HCT116 (cell line): ENCODE results near the gene ARMC2. TPM values are rescaled to one million over a fixed set of nuclear protein-coding genes. Genes with fewer than 3 reads are reported as not detected.

ENCODE experiments used
- ATAC-seq: fragments of 200-7000 bp; cut with Tn5 transposase; 2 replicates; pipeline ENCODE4 v1.9.1; 2020; ENCODE audit warnings: mild to moderate bottlenecking, moderate library complexity
- BruUV-seq: library from RNA; stranded (reverse); fragments of 400-500 nt; replicated peaks from 2 replicates; lab custom pipeline; 2021; lab: Mats Ljungman, UMichigan
- CTCF ChIA-PET: fragments of 300-600 bp; sonication (Branson Sonifier 250); formaldehyde crosslinking; loops from one replicate; lab custom pipeline; 2021; ENCODE audit warnings: antibody characterized with exemption; lab: Charles Lee
- POLR2A ChIA-PET: fragments of 300-600, 350-600 bp; sonication (Branson Sonifier 250); formaldehyde crosslinking; loops from one replicate; lab custom pipeline; 2021; ENCODE audit warnings: antibody characterized with exemption; lab: Charles Lee
- RAD21 ChIA-PET, 2 experiments: fragments of 300-600 bp; sonication (Branson Sonifier 250); formaldehyde crosslinking; loops; one replicate each; lab custom pipeline; 2023; ENCODE audit warnings: low total read pairs in 2 of 2; ENCODE audit not compliant: uncharacterized antibody in 2 of 2, unreplicated experiment in 2 of 2, low non-redundant PET in 1 of 2; lab: Charles Lee
- DNase-seq: peaks from one replicate; pipeline ENCODE4 v3.0.0-alpha.2; 2010; ENCODE audit warnings: low read depth, low spot score
- H2AFZ ChIP-seq: fragments of 200-600 bp; shearing (Covaris generic), sonication (generic); 2 replicates; pipeline ENCODE4 v1.6.1; 2017; ENCODE audit warnings: low read depth, mixed run types, mixed read lengths, antibody characterized with exemption, low read length; ENCODE audit not compliant: poor library complexity, severe bottlenecking
- H3K27ac ChIP-seq: 2 replicates; pipeline ENCODE4 v1.5.1; 2012; ENCODE audit warnings: low read depth, low read length
- H3K27me3 ChIP-seq: fragments of 200-600 bp; sonication (generic); 2 replicates; pipeline ENCODE4 v1.6.1; 2016; ENCODE audit warnings: mixed run types, low read length, mixed read lengths; ENCODE audit not compliant: insufficient read depth
- H3K36me3 ChIP-seq, 2 experiments: fragments of 200-500 bp in 1 of 2; fragments of 200-600 bp in 1 of 2; sonication (Bioruptor generic) in 1 of 2; sonication (generic) in 1 of 2; 2 replicates each; pipeline versions ENCODE4 v1.5.1 to v1.6.1; 2014 to 2016; ENCODE audit warnings: low read length in 2 of 2, inconsistent platforms in 1 of 2, mixed read lengths in 1 of 2, mixed run types in 1 of 2; ENCODE audit not compliant: insufficient read depth in 2 of 2, control insufficient read depth in 1 of 2
- H3K4me1 ChIP-seq, 2 experiments: fragments of 200-600 bp in 1 of 2; sonication (generic) in 1 of 2; 2 replicates each; pipeline versions ENCODE4 v1.5.1 to v1.6.1; 2012 to 2017; ENCODE audit warnings: low read length in 2 of 2, inconsistent platforms in 1 of 2, mild to moderate bottlenecking in 1 of 2, mixed read lengths in 1 of 2, mixed run types in 1 of 2, moderate library complexity in 1 of 2; ENCODE audit not compliant: insufficient read depth in 2 of 2, control insufficient read depth in 1 of 2
- H3K4me2 ChIP-seq: fragments of 200-600 bp; sonication (generic); 2 replicates; pipeline ENCODE4 v1.6.1; 2017; ENCODE audit warnings: mixed run types, low read length, mixed read lengths
- H3K4me3 ChIP-seq, 2 experiments: fragments of 200-600 bp in 1 of 2; sonication (generic) in 1 of 2; replicated peaks in 1 of 2; 2 replicates each; pipeline ENCODE4 v1.5.1; 2011 to 2016; ENCODE audit warnings: low read length in 2 of 2, control low read depth in 1 of 2, low read depth in 1 of 2, mild to moderate bottlenecking in 1 of 2, mixed read lengths in 1 of 2, mixed run types in 1 of 2
- H3K79me2 ChIP-seq: fragments of 200-600 bp; sonication (generic); 2 replicates; pipeline ENCODE4 v1.6.1; 2017; ENCODE audit warnings: mild to moderate bottlenecking, mixed run types, low read length, moderate library complexity, mixed read lengths; ENCODE audit not compliant: insufficient read depth
- H3K9ac ChIP-seq: fragments of 200-600 bp; sonication (generic); 2 replicates; pipeline ENCODE4 v1.6.1; 2016; ENCODE audit warnings: low read length, mixed read lengths
- H3K9me2 ChIP-seq: fragments of 200-600 bp; sonication (generic), shearing (Covaris generic); 2 replicates; pipeline ENCODE4 v1.6.1; 2017; ENCODE audit warnings: mixed run types, mild to moderate bottlenecking, moderate library complexity; ENCODE audit not compliant: insufficient read depth
- H3K9me3 ChIP-seq, 2 experiments: fragments of 200-500 bp in 1 of 2; fragments of 200-600 bp in 1 of 2; sonication (Bioruptor generic) in 1 of 2; sonication (generic) in 1 of 2; 2 replicates each; pipeline ENCODE4 v1.6.1; 2014 to 2017; ENCODE audit warnings: low read length in 2 of 2, mixed read lengths in 2 of 2, inconsistent platforms in 1 of 2, low read depth in 1 of 2, mild to moderate bottlenecking in 1 of 2, mixed run types in 1 of 2, moderate library complexity in 1 of 2; ENCODE audit not compliant: control insufficient read depth in 1 of 2, insufficient read depth in 1 of 2
- H4K20me1 ChIP-seq: fragments of 200-600 bp; sonication (generic), shearing (Covaris generic); 2 replicates; pipeline ENCODE4 v1.6.1; 2017; ENCODE audit warnings: mixed run types, mild to moderate bottlenecking, moderate library complexity; ENCODE audit not compliant: insufficient read depth
- ATF3 ChIP-seq: IDR thresholded peaks from 2 replicates; pipeline ENCODE4 v1.6.1; 2012
- CBX3 ChIP-seq: IDR thresholded peaks from 2 replicates; pipeline ENCODE4 v1.6.1; 2012; ENCODE audit warnings: low read depth
- EZH2phosphoT487 ChIP-seq: fragments of 200-600 bp; IDR thresholded peaks from 2 replicates; pipeline ENCODE4 v1.6.1; 2018; ENCODE audit warnings: antibody characterized with exemption, borderline replicate concordance
- FOSL1 ChIP-seq: IDR thresholded peaks from 2 replicates; pipeline ENCODE4 v1.6.1; 2012; ENCODE audit warnings: low read depth
- JUND ChIP-seq: IDR thresholded peaks from 2 replicates; pipeline ENCODE4 v1.6.1; 2012
- SRF ChIP-seq: IDR thresholded peaks from 2 replicates; pipeline ENCODE4 v1.6.1; 2012; ENCODE audit warnings: low read depth
- TCF7L2 ChIP-seq: IDR thresholded peaks from 2 replicates; pipeline ENCODE4 v1.7.0; 2011; ENCODE audit warnings: borderline replicate concordance, inconsistent platforms; ENCODE audit not compliant: insufficient read depth, insufficient read length; ENCODE audit errors: extremely low read depth
- YY1 ChIP-seq: IDR thresholded peaks from 2 replicates; pipeline ENCODE4 v1.6.1; 2011; ENCODE audit warnings: low read length, low read depth, moderate library complexity, mild to moderate bottlenecking; ENCODE audit not compliant: insufficient replicate concordance; ENCODE audit errors: extremely low read depth
- ZFX ChIP-seq: fragments of 450-650 bp; IDR thresholded peaks from 2 replicates; pipeline ENCODE4 v1.6.1; 2017
- ZNF274 ChIP-seq: fragments of 200-500 bp; sonication (Bioruptor generic); IDR thresholded peaks from 2 replicates; pipeline ENCODE4 v1.6.1; 2014; ENCODE audit warnings: mild to moderate bottlenecking, low read depth, low read length, inconsistent platforms
- intact Hi-C: fragments of 100-400 bp; cut with micrococcal nuclease; formaldehyde crosslinking; loops from 2 replicates; pipeline ENCODE4 v1.10.0; 2022
- total RNA-seq: library from RNA; stranded (reverse); gene quantifications from one replicate; pipeline ENCODE4 v1.2.1, GENCODE V29; 2021; ENCODE audit not compliant: unreplicated experiment
- TF ChIP-seq, protein P1 (sequence below), 3 experiments: fragments of 200-600 bp in 1 of 3; sonication (generic) in 1 of 3; IDR thresholded peaks in 2 of 3; conservative IDR thresholded peaks in 1 of 3; 2 replicates each; pipeline ENCODE4 v1.5.1; 2012 to 2017; ENCODE audit warnings: low read depth in 2 of 3, low read length in 2 of 3, antibody characterized with exemption in 1 of 3, borderline replicate concordance in 1 of 3, control low read depth in 1 of 3, mild to moderate bottlenecking in 1 of 3, mixed read lengths in 1 of 3, mixed run types in 1 of 3, moderate library complexity in 1 of 3; ENCODE audit not compliant: insufficient read depth in 1 of 3

Gene ARMC2
- total RNA-seq, 1 experiment from 2014 or later = 3.6 TPM

GRCh38 chr6:109006818-109007217 lies 158.6 kb downstream of the ARMC2 start:
- H2AFZ ChIP-seq = no peak overlapping the region
- RAD21 ChIA-PET = no interaction called here
- peaks cover 8 to 17% of the 10 kb centered on the region in 2 experiments for H3K4me1 ChIP-seq
- no peaks in the 10 kb centered on the region for H3K36me3 ChIP-seq
- H3K9me2 ChIP-seq = no peaks in the 10 kb centered on the region
- no peaks in the 10 kb centered on the region for H3K9me3 ChIP-seq
- no TSS peak for BruUV-seq
- ATAC-seq (no peak), DNase-seq (no peak)
- TF ChIP-seq ZFX (no peak), ZNF274 (no peak), TCF7L2 (no peak), CBX3 (no peak), EZH2phosphoT487 (no peak), JUND (no peak), FOSL1 (no peak), ATF3 (no peak), SRF (no peak), YY1 (no peak)
- TF ChIP-seq, protein P1, sequence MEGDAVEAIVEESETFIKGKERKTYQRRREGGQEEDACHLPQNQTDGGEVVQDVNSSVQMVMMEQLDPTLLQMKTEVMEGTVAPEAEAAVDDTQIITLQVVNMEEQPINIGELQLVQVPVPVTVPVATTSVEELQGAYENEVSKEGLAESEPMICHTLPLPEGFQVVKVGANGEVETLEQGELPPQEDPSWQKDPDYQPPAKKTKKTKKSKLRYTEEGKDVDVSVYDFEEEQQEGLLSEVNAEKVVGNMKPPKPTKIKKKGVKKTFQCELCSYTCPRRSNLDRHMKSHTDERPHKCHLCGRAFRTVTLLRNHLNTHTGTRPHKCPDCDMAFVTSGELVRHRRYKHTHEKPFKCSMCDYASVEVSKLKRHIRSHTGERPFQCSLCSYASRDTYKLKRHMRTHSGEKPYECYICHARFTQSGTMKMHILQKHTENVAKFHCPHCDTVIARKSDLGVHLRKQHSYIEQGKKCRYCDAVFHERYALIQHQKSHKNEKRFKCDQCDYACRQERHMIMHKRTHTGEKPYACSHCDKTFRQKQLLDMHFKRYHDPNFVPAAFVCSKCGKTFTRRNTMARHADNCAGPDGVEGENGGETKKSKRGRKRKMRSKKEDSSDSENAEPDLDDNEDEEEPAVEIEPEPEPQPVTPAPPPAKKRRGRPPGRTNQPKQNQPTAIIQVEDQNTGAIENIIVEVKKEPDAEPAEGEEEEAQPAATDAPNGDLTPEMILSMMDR (IDR thresholded peaks at IDR 0.05 in 2 of 3, conservative IDR thresholded peaks at IDR 0.05 in 1 of 3; ENCODE audit: borderline replicate concordance in 1 of 3, insufficient read depth in 1 of 3, low read depth in 2 of 3, low read length in 2 of 3) = no peak
- H3K9ac ChIP-seq = no peak overlapping the region
- H3K79me2 ChIP-seq = peaks cover 13% of the 10 kb centered on the region; the same call in 1 of the 2 replicates
- no peak overlapping the region for H3K27ac ChIP-seq
- CTCF ChIA-PET = no interaction called here
- intact Hi-C loops = no loop called here
- H3K27me3 ChIP-seq = no peaks in the 10 kb centered on the region
- no peaks in the 10 kb centered on the region for H4K20me1 ChIP-seq
- no peak overlapping the region for H3K4me2 ChIP-seq
- H3K4me3 ChIP-seq = no peak overlapping the region
- POLR2A ChIA-PET = no interaction called here
